Smooth muscle cell (in vitro differentiated cells): ENCODE results near the gene ADH5. TPM values are rescaled to one million over a fixed set of nuclear protein-coding genes. Genes with fewer than 3 reads are reported as not detected.
"Not testable (repeated sequence)": the region's sequence is repeated elsewhere in the genome, so short reads cannot be mapped to it uniquely, and the experiment has no call there.

ENCODE experiments used
- DNase-seq: peaks from one replicate; lab custom pipeline; 2025; ENCODE audit not compliant: unreplicated experiment; lab: John Stamatoyannopoulos, UW
- H2AFZ ChIP-seq: fragments of 200-600 bp; sonication (generic); 2 replicates; pipeline ENCODE4 v1.6.0; 2016; ENCODE audit warnings: antibody characterized with exemption, low read depth, mild to moderate bottlenecking
- H3F3A ChIP-seq: fragments of 200-600 bp; sonication (generic); 2 replicates; pipeline ENCODE4 v1.6.0; 2017; ENCODE audit warnings: antibody characterized with exemption, low read depth
- H3K27ac ChIP-seq: fragments of 200-600 bp; sonication (generic); 2 replicates; pipeline ENCODE4 v1.5.1; 2016; ENCODE audit warnings: low read depth, mild to moderate bottlenecking
- H3K27me3 ChIP-seq: fragments of 200-600 bp; sonication (generic); 2 replicates; pipeline ENCODE4 v1.6.1; 2016; ENCODE audit warnings: low read depth, mild to moderate bottlenecking
- H3K36me3 ChIP-seq: fragments of 200-600 bp; sonication (generic); 2 replicates; pipeline ENCODE4 v1.5.1; 2016; ENCODE audit warnings: low read depth
- H3K4me1 ChIP-seq: fragments of 200-600 bp; sonication (generic); 2 replicates; pipeline ENCODE4 v1.5.1; 2016; ENCODE audit warnings: low read depth
- H3K4me2 ChIP-seq: fragments of 200-600 bp; sonication (generic); 2 replicates; pipeline ENCODE4 v1.6.0; 2016; ENCODE audit warnings: mild to moderate bottlenecking
- H3K4me3 ChIP-seq: fragments of 200-600 bp; sonication (generic); 2 replicates; pipeline ENCODE4 v1.5.1; 2016; ENCODE audit warnings: mild to moderate bottlenecking
- H3K79me2 ChIP-seq: fragments of 200-600 bp; sonication (generic); 2 replicates; pipeline ENCODE4 v1.6.0; 2016; ENCODE audit warnings: low read depth, mild to moderate bottlenecking
- H3K9ac ChIP-seq: fragments of 200-600 bp; sonication (generic); 2 replicates; pipeline ENCODE4 v1.6.0; 2016; ENCODE audit warnings: low read depth
- H3K9me3 ChIP-seq: fragments of 200-600 bp; sonication (generic); replicated peaks from 2 replicates; pipeline ENCODE4 v1.5.1; 2016; ENCODE audit warnings: low read depth
- H4K20me1 ChIP-seq: fragments of 200-600 bp; sonication (generic); 2 replicates; pipeline ENCODE4 v1.6.0; 2016; ENCODE audit warnings: low read depth
- CTCF ChIP-seq: fragments of 200-600 bp; sonication (generic); IDR thresholded peaks from 2 replicates; pipeline ENCODE4 v1.5.1; 2017; ENCODE audit warnings: borderline replicate concordance, mild to moderate bottlenecking, antibody characterized with exemption; ENCODE audit not compliant: insufficient read depth, poor library complexity, severe bottlenecking
- WGBS: methylation state at CpG from one replicate; pipeline ENCODE4 v1.1.7; 2016; ENCODE audit warnings: low lambda C conversion rate; 5-methylcytosine and 5-hydroxymethylcytosine counted together
- polyA plus RNA-seq: library from polyadenylated mRNA; unstranded; fragments of >200 nt; fragmentation: Nextera tagmentation; extraction: Ambion mirVana; gene quantifications from 2 replicates; pipeline ENCODE4 v1.2.1, GENCODE V29; 2016
- total RNA-seq: library from RNA; depleted of rRNA; stranded (reverse); fragments of >200 nt; gene quantifications from 2 replicates; pipeline ENCODE4 v1.2.3, GENCODE V29; 2014

ADH5 gene
- total and polyA plus RNA-seq, 2 experiments from 2014 or later = 132 to 150 TPM

- Histone ChIP-seq H3K4me1 (peaks cover 26% of the 10 kb centered on the region), H4K20me1 (peaks cover 29% of the 10 kb centered on the region), H3F3A (peaks cover 5% of the 10 kb centered on the region), H3K27me3 (no peaks in the 10 kb centered on the region), H3K9ac (peak overlapping the region; percentile 90), H3K79me2 (peaks cover 60% of the 10 kb centered on the region), H2AFZ (no peak overlapping the region), H3K4me3 (peak overlapping the region; percentile 91), H3K27ac (peak overlapping the region; percentile 85), H3K4me2 (peak overlapping the region; percentile 89), H3K9me3 (no peaks in the 10 kb centered on the region), H3K36me3 (peaks cover 10% of the 10 kb centered on the region)
- 2% methylated on average over 15 of the region's 15 CpGs for WGBS
- no peak for TF ChIP-seq CTCF
- DNase-seq = no peak
These were observed 552 bp downstream of the ADH5 start for GRCh38 chr4:99088023-99088449.

GRCh38 chr4:99084595-99084994, 4.0 kb downstream of the ADH5 start:
- Histone ChIP-seq H3K27ac (no peak overlapping the region), H3K36me3 (peaks cover 30% of the 10 kb centered on the region), H2AFZ (no peak overlapping the region), H3F3A (peaks cover 4% of the 10 kb centered on the region), H3K4me3 (no peak overlapping the region), H3K27me3 (no peaks in the 10 kb centered on the region), H3K4me1 (peaks cover 6% of the 10 kb centered on the region), H4K20me1 (peaks cover 58% of the 10 kb centered on the region), H3K9me3 (no peaks in the 10 kb centered on the region), H3K79me2 (peaks cover 67% of the 10 kb centered on the region), H3K9ac (no peak overlapping the region), H3K4me2 (no peak overlapping the region)
- DNase-seq = no peak
- no peak for TF ChIP-seq CTCF
- WGBS = 96% methylated on average over 2 of the region's 2 CpGs

GRCh38 chr4:99082192-99082591, 6.4 kb downstream of the ADH5 start:
- no peak overlapping the region for H3K4me2 ChIP-seq
- H3K79me2 ChIP-seq = peaks cover 45% of the 10 kb centered on the region
- no peak for TF ChIP-seq CTCF
- H2AFZ ChIP-seq = no peak overlapping the region
- no peak overlapping the region for H3K4me3 ChIP-seq
- no peak overlapping the region for H3K27ac ChIP-seq
- no peaks in the 10 kb centered on the region for H3K4me1 ChIP-seq
- WGBS = 98% methylated on average over 5 of the region's 5 CpGs
- no peaks in the 10 kb centered on the region for H3K9me3 ChIP-seq
- peaks cover 75% of the 10 kb centered on the region for H4K20me1 ChIP-seq
- H3K27me3 ChIP-seq = no peaks in the 10 kb centered on the region
- no peak for DNase-seq
- H3K9ac ChIP-seq = no peak overlapping the region
- H3F3A ChIP-seq = peaks cover 4% of the 10 kb centered on the region
- H3K36me3 ChIP-seq = peaks cover 39% of the 10 kb centered on the region

DNA sequence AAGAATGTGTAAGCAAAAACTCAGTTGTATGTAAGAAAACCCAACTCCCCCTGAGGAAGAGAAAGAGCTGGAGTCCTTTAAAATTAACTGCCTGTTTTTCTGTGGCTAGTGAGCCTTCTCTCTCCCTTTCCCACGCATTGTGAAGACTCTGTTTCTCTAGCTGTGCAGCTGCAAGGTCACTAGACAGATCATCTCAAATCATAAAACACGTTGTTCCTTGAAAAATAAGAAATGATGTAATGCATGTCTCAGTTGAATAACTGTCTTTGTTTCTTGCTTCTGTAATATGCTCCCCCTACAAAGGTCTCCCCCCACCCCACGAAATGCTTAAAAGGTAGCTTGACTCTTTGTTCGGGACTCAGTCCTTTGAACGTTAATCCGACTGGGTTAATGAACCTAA, 7.7 kb downstream of the ADH5 start:
- not testable (repeated sequence) for H3K27ac ChIP-seq, H3K4me1 ChIP-seq, DNase-seq, H3K9ac ChIP-seq, H3K27me3 ChIP-seq, H3K4me2 ChIP-seq, H3K9me3 ChIP-seq, H3K4me3 ChIP-seq, H3F3A ChIP-seq, H2AFZ ChIP-seq
- WGBS = 78% methylated on average over 6 of the region's 6 CpGs
- Histone ChIP-seq H4K20me1 (peaks cover 73% of the 10 kb centered on the region), H3K36me3 (peaks cover 41% of the 10 kb centered on the region), H3K79me2 (peaks cover 32% of the 10 kb centered on the region)
